ENCODE data around the gene PAM. TPM values are rescaled to one million over a fixed set of nuclear protein-coding genes. Genes with fewer than 3 reads are reported as not detected.

Gene PAM
- total and polyA plus RNA-seq, 2 of the 8 experiments (the other 6 are each of a cell fraction or from before 2014, with no cell fraction given): 30.4 to 67.8 TPM

GRCh38 chr5:102921341-102922044 lies 166.4 kb downstream of the PAM start:
- no peak overlapping the region for H3K27ac ChIP-seq (ENCODE audit: low read depth, low read length)
- DNase-seq (ENCODE audit: low read depth in 1 of 2, low spot score in 2 of 2): no peak
- no peak overlapping the region for H2BK15ac ChIP-seq (ENCODE audit: low read length)
- H2BK12ac ChIP-seq (ENCODE audit: low read depth, low read length): no peak overlapping the region
- H3K4me3 ChIP-seq (ENCODE audit: extremely low read depth in 1 of 4, insufficient read depth in 2 of 4, low read depth in 3 of 4, low read length in 4 of 4): no peak overlapping the region
- H2BK5ac ChIP-seq (ENCODE audit: low read depth, low read length): no peak overlapping the region
- no peak overlapping the region for H4K91ac ChIP-seq (replicated peaks; ENCODE audit: insufficient read length, low read length)
- H3K9ac ChIP-seq (replicated peaks in 1 of 4; ENCODE audit: extremely low read depth in 1 of 4, low read depth in 3 of 4, low read length in 3 of 4): no peak overlapping the region
- ChIA-PET CTCF (ENCODE audit: partially characterized antibody) (interaction anchor here (0.5 to 1.5 kb wide), 5 partner anchors 9 to 239 kb away, joined by 3 to 8 read pairs (median 3); no protein-coding TSS in a partner anchor), POLR2A (ENCODE audit: partially characterized antibody) (no interaction called here)
- no peak for FAIRE-seq
- 96% methylated on average over 1 of the region's 1 CpG; no CpG with 5 or more reads in 1 of the 2 experiments for WGBS, 2 experiments (ENCODE audit: extremely low coverage in 1 of 2, insufficient coverage in 1 of 2, insufficient read length in 1 of 2, insufficient replicate concordance in 2 of 2, low coverage in 1 of 2, low lambda C conversion rate in 2 of 2, missing lambda C conversion rate in 1 of 2)
- H3K79me2 ChIP-seq (ENCODE audit: control insufficient read depth in 1 of 2, insufficient read depth in 2 of 2, low read length in 2 of 2): no peaks in the 10 kb centered on the region
- H3K14ac ChIP-seq (ENCODE audit: insufficient read length): no peak overlapping the region
- H4K20me1 ChIP-seq (replicated peaks in 1 of 2; ENCODE audit: control insufficient read depth in 1 of 2, insufficient read depth in 2 of 2, low read length in 2 of 2): no peaks in the 10 kb centered on the region
- H3K36me3 ChIP-seq (ENCODE audit: control insufficient read depth in 2 of 4, insufficient read depth in 4 of 4, low read length in 3 of 4): no peaks in the 10 kb centered on the region
- no peaks in the 10 kb centered on the region for H3K9me3 ChIP-seq (ENCODE audit: insufficient read depth in 2 of 2, low read depth in 1 of 2, low read length in 1 of 2)
- no peak overlapping the region for H4K8ac ChIP-seq (ENCODE audit: extremely low read depth, insufficient read depth, low read length)
- H3K27me3 ChIP-seq (replicated peaks in 1 of 4; ENCODE audit: control insufficient read depth in 3 of 4, extremely low read depth in 1 of 4, insufficient read depth in 3 of 4, low read length in 3 of 4): no peaks in the 10 kb centered on the region
- H2AFZ ChIP-seq (ENCODE audit: low read length): no peak overlapping the region
- no peak overlapping the region for H2BK120ac ChIP-seq (replicated peaks; ENCODE audit: low read depth, low read length)
- H3K4me2 ChIP-seq (ENCODE audit: insufficient read depth in 1 of 2, low read depth in 2 of 2, low read length in 2 of 2): no peak overlapping the region
- no peak overlapping the region for H3K4ac ChIP-seq (replicated peaks; ENCODE audit: insufficient read length, low read depth, low read length)
- no peaks in the 10 kb centered on the region for H3K79me1 ChIP-seq (ENCODE audit: low read depth, low read length)
- no peaks in the 10 kb centered on the region; a peak in 1 of 7 replicates for H3K4me1 ChIP-seq (replicated peaks in 1 of 4; ENCODE audit: control insufficient read depth in 3 of 4, insufficient read depth in 4 of 4, low read length in 3 of 4)
- no peak overlapping the region for H3K56ac ChIP-seq (replicated peaks; ENCODE audit: insufficient read length, low read depth, low read length)
- no peak overlapping the region for H4K5ac ChIP-seq (ENCODE audit: insufficient read length, low read depth, low read length)
- no peak overlapping the region for H3K23ac ChIP-seq (ENCODE audit: insufficient read length)
- no peaks in the 10 kb centered on the region for H3K23me2 ChIP-seq (ENCODE audit: low read depth, low read length)
- H2BK20ac ChIP-seq (ENCODE audit: low read length): no peak overlapping the region
- no peak overlapping the region for H2AK5ac ChIP-seq (ENCODE audit: low read depth, low read length)
- H3K18ac ChIP-seq (ENCODE audit: extremely low read depth, low read length): no peak overlapping the region
- TF ChIP-seq, protein P1, sequence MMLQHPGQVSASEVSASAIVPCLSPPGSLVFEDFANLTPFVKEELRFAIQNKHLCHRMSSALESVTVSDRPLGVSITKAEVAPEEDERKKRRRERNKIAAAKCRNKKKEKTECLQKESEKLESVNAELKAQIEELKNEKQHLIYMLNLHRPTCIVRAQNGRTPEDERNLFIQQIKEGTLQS (IDR thresholded peaks at IDR 0.05; ENCODE audit: insufficient read depth, low read depth, low read length): no peak
- no peak for TF ChIP-seq BCL11A (IDR thresholded peaks at IDR 0.05; ENCODE audit: low read depth in 2 of 2, low read length in 2 of 2)
- no peak for TF ChIP-seq POLR2AphosphoS5 (IDR thresholded peaks at IDR 0.05; ENCODE audit: low read depth, low read length)
- TF ChIP-seq TAF7 (optimal IDR thresholded peaks at IDR 0.05; ENCODE audit: borderline replicate concordance, low read depth, low read length): no peak
- no peak for TF ChIP-seq SIRT6 (IDR thresholded peaks at IDR 0.05; ENCODE audit: low read length)
- no peak for TF ChIP-seq SP4 (IDR thresholded peaks at IDR 0.05; ENCODE audit: low read length)
- TF ChIP-seq EGR1 (IDR thresholded peaks at IDR 0.05; ENCODE audit: borderline replicate concordance, low read depth, low read length): no peak
- TF ChIP-seq ASH2L (IDR thresholded peaks at IDR 0.05; ENCODE audit: low read length): no peak
- no peak for TF ChIP-seq NRF1 (IDR thresholded peaks at IDR 0.05; ENCODE audit: low read depth, low read length)
- no peak for TF ChIP-seq CHD2 (IDR thresholded peaks at IDR 0.05; ENCODE audit: low read length)
- TF ChIP-seq, protein P2, sequence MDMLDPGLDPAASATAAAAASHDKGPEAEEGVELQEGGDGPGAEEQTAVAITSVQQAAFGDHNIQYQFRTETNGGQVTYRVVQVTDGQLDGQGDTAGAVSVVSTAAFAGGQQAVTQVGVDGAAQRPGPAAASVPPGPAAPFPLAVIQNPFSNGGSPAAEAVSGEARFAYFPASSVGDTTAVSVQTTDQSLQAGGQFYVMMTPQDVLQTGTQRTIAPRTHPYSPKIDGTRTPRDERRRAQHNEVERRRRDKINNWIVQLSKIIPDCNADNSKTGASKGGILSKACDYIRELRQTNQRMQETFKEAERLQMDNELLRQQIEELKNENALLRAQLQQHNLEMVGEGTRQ (IDR thresholded peaks at IDR 0.05; ENCODE audit: low read length): no peak
- TF ChIP-seq HDAC2 (IDR thresholded peaks at IDR 0.05; ENCODE audit: borderline replicate concordance in 1 of 2, low read depth in 2 of 2, low read length in 2 of 2): no peak

Data from H1 (cell line).